ENCODE results near the gene CPAMD8. TPM values are rescaled to one million over a fixed set of nuclear protein-coding genes. Genes with fewer than 3 reads are reported as not detected.

Gene CPAMD8
- total RNA-seq, 1 experiment from 2014 or later: 0.20 TPM

DNA sequence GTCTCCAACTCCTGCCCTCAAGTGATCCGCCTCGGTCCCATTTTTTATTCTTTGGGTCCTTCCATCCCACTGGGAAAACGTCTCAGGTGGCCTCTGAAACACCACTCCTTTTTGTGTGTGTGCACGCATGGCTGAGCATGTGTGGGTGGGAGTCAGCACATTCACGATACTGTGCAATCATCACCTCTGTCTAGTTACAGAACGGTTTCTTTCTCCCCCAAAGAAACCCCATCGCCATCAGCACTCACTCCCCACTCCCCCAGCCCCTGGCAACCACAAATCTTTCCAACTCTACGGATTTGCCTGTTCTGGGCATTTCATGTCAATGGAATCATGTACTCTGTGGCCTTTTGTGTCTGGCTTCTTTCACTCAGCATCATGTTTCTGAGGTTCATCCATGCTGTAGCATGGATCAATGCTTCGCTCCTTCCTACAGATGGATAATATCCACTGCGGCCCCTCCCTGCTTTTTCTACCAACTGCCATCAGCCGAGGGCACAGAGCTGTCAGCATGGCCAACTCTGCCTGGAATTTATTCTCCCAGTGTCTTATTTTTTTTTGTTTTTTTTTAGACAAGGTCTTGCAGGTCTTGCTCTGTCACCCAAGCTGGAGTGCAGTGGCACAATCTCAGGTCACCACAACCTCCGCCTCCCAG, 128.1 kb downstream of the CPAMD8 start (continued):
- TF ChIP-seq, protein P1, sequence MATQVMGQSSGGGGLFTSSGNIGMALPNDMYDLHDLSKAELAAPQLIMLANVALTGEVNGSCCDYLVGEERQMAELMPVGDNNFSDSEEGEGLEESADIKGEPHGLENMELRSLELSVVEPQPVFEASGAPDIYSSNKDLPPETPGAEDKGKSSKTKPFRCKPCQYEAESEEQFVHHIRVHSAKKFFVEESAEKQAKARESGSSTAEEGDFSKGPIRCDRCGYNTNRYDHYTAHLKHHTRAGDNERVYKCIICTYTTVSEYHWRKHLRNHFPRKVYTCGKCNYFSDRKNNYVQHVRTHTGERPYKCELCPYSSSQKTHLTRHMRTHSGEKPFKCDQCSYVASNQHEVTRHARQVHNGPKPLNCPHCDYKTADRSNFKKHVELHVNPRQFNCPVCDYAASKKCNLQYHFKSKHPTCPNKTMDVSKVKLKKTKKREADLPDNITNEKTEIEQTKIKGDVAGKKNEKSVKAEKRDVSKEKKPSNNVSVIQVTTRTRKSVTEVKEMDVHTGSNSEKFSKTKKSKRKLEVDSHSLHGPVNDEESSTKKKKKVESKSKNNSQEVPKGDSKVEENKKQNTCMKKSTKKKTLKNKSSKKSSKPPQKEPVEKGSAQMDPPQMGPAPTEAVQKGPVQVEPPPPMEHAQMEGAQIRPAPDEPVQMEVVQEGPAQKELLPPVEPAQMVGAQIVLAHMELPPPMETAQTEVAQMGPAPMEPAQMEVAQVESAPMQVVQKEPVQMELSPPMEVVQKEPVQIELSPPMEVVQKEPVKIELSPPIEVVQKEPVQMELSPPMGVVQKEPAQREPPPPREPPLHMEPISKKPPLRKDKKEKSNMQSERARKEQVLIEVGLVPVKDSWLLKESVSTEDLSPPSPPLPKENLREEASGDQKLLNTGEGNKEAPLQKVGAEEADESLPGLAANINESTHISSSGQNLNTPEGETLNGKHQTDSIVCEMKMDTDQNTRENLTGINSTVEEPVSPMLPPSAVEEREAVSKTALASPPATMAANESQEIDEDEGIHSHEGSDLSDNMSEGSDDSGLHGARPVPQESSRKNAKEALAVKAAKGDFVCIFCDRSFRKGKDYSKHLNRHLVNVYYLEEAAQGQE (IDR thresholded peaks at IDR 0.05; ENCODE audit: low read depth): no peak
- TF ChIP-seq FOSL1 (IDR thresholded peaks at IDR 0.05; ENCODE audit: low read depth) (no peak), CEBPB (IDR thresholded peaks at IDR 0.05; ENCODE audit: low read depth) (no peak), SP1 (IDR thresholded peaks at IDR 0.05; ENCODE audit: low read depth) (no peak), JUND (IDR thresholded peaks at IDR 0.05) (no peak), SIN3A (IDR thresholded peaks at IDR 0.05; ENCODE audit: low read depth) (no peak), ZFX (IDR thresholded peaks at IDR 0.05) (no peak), ZNF274 (IDR thresholded peaks at IDR 0.05; ENCODE audit: low read depth, low read length) (no peak), EGR1 (IDR thresholded peaks at IDR 0.05; ENCODE audit: low read depth) (no peak)
- TF ChIP-seq, protein P2, sequence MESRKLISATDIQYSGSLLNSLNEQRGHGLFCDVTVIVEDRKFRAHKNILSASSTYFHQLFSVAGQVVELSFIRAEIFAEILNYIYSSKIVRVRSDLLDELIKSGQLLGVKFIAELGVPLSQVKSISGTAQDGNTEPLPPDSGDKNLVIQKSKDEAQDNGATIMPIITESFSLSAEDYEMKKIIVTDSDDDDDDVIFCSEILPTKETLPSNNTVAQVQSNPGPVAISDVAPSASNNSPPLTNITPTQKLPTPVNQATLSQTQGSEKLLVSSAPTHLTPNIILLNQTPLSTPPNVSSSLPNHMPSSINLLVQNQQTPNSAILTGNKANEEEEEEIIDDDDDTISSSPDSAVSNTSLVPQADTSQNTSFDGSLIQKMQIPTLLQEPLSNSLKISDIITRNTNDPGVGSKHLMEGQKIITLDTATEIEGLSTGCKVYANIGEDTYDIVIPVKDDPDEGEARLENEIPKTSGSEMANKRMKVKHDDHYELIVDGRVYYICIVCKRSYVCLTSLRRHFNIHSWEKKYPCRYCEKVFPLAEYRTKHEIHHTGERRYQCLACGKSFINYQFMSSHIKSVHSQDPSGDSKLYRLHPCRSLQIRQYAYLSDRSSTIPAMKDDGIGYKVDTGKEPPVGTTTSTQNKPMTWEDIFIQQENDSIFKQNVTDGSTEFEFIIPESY (IDR thresholded peaks at IDR 0.05; ENCODE audit: extremely low read depth, insufficient replicate concordance, low read length): no peak

DNA sequence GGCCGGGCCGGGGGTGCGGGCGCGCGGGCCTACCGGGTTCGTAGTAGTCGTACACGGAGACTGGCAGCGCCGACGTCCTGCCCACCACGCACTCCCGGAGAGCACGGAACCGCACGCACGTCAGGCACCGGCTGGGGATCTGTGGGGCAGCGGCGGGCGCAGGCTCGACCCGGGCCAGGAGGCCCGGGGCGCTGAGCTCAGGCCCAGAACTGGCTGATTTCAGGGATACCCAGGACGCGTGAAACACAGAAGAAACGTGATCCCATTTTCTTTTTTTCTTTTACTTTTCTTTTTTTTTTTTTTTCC, 128.8 kb downstream of the CPAMD8 start:
- H4K20me1 ChIP-seq (ENCODE audit: insufficient read depth): no peaks in the 10 kb centered on the region
- ChIA-PET CTCF (no interaction called here), POLR2A (no interaction called here), RAD21 (ENCODE audit: low non-redundant PET in 1 of 2, low total read pairs in 2 of 2, uncharacterized antibody in 2 of 2, unreplicated experiment in 2 of 2) (no interaction called here)
- no peaks in the 10 kb centered on the region for H3K9me2 ChIP-seq (ENCODE audit: insufficient read depth)
- DNase-seq (ENCODE audit: low read depth, low spot score) (no peak), ATAC-seq (no peak)
- H3K27ac ChIP-seq (ENCODE audit: low read depth, low read length): no peak overlapping the region; the same call in 1 of the 2 replicates
- BruUV-seq (replicated peaks): no TSS peak
- no peaks in the 10 kb centered on the region for H3K36me3 ChIP-seq (ENCODE audit: control insufficient read depth in 1 of 2, insufficient read depth in 2 of 2, low read length in 2 of 2)
- H3K9me3 ChIP-seq (ENCODE audit: control insufficient read depth in 1 of 2, insufficient read depth in 1 of 2, low read depth in 1 of 2, low read length in 2 of 2): no peaks in the 10 kb centered on the region
- H3K79me2 ChIP-seq (ENCODE audit: insufficient read depth, low read length): no peaks in the 10 kb centered on the region
- intact Hi-C loops (cut with micrococcal nuclease): loop anchor here (2.0 kb wide), 1 partner anchor 127 kb away; no protein-coding TSS in a partner anchor
- no peaks in the 10 kb centered on the region for H3K27me3 ChIP-seq (ENCODE audit: insufficient read depth, low read length)
- no peak overlapping the region for H3K9ac ChIP-seq (ENCODE audit: low read length)
- H3K4me1 ChIP-seq (ENCODE audit: control insufficient read depth in 1 of 2, insufficient read depth in 2 of 2, low read length in 2 of 2): peaks cover 2 to 8% of the 10 kb centered on the region in 2 experiments; a peak in 2 of 4 replicates
- no peak overlapping the region for H3K4me3 ChIP-seq (replicated peaks in 1 of 2; ENCODE audit: low read depth in 1 of 2, low read length in 2 of 2)
- no peak overlapping the region for H2AFZ ChIP-seq (ENCODE audit: low read depth, low read length, poor library complexity, severe bottlenecking)
- H3K4me2 ChIP-seq (ENCODE audit: low read length): no peak overlapping the region
- TF ChIP-seq EZH2 (IDR thresholded peaks at IDR 0.05) (no peak), FOSL1 (IDR thresholded peaks at IDR 0.05; ENCODE audit: low read depth) (no peak), SIN3A (IDR thresholded peaks at IDR 0.05; ENCODE audit: low read depth) (no peak), ELF1 (IDR thresholded peaks at IDR 0.05; ENCODE audit: borderline replicate concordance, low read depth) (no peak), SP1 (IDR thresholded peaks at IDR 0.05; ENCODE audit: low read depth) (no peak), RAD21 (IDR thresholded peaks at IDR 0.05; ENCODE audit: low read depth) (no peak), CBX3 (IDR thresholded peaks at IDR 0.05; ENCODE audit: low read depth) (no peak), SRF (IDR thresholded peaks at IDR 0.05; ENCODE audit: low read depth) (no peak), JUND (IDR thresholded peaks at IDR 0.05) (no peak), YY1 (IDR thresholded peaks at IDR 0.05; ENCODE audit: extremely low read depth, insufficient replicate concordance, low read depth, low read length) (no peak), ZFX (IDR thresholded peaks at IDR 0.05) (no peak), ZNF274 (IDR thresholded peaks at IDR 0.05; ENCODE audit: low read depth, low read length) (no peak), CEBPB (IDR thresholded peaks at IDR 0.05; ENCODE audit: low read depth) (no peak)
- TF ChIP-seq, protein P2 (IDR thresholded peaks at IDR 0.05; ENCODE audit: extremely low read depth, insufficient replicate concordance, low read length): no peak
- TF ChIP-seq, protein P3, sequence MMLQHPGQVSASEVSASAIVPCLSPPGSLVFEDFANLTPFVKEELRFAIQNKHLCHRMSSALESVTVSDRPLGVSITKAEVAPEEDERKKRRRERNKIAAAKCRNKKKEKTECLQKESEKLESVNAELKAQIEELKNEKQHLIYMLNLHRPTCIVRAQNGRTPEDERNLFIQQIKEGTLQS (IDR thresholded peaks at IDR 0.05): no peak
- TF ChIP-seq, protein P4, sequence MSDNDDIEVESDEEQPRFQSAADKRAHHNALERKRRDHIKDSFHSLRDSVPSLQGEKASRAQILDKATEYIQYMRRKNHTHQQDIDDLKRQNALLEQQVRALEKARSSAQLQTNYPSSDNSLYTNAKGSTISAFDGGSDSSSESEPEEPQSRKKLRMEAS (IDR thresholded peaks at IDR 0.05): no peak
